Stimulated activated CD4-positive, alpha-beta T cell treated with anti-CD3 and anti-CD28 coated beads, Interleukin-2, amount 100 ng/mL, for 4 hours (primary cell): ENCODE results near the gene INPP4A.

ENCODE experiments used
- DNase-seq: peaks from one replicate; pipeline ENCODE4 v3.0.0-alpha.2; 2020; ENCODE audit warnings: low read depth

INPP4A gene

DNA sequence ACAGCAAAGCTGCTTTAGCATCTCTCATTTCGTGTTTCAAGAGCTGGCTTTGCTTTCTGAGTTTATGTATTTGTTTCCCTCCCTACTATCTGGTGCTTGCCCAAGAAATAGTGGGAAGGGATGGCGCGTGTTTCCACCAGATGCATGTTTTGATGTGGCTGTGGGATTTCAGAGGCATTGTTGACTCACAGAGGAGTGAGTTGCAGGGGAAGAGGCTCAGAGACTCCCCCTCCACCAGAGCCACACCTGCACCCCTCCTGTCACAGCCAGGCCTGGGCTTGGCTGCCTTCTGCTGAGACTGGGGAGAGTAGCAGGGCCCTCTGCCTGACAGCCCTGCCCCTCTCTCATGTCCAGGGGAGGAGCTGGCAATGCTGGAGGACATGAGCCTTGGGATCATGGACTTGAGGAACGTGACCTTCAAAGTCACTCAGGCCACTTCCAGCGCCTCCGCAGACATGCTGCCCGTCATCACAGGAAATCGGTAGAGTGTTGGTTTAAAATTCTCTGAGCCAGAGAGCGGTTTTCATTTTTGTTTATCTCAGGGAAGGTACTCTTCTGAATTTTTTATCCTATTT, 120.7 kb downstream of the INPP4A start:
- no peak for DNase-seq

DNA sequence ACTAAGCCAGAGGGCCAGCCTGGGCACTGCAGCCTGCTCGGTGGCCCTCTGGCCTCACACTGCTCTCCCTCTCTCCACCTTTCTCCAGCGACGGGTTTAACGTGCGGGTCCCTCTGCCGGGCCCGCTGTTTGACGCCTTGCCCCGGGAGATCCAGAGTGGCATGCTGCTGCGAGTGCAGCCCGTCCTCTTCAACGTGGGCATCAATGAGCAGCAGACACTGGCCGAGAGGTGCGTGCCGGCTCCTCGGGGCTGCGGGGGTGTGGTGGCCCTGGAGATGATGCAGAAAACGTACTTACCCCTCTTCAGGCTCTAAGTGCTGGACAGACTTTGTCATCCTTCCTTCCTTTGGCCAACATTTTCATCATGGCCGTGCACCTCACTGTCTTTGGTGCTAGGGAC, 121.3 kb downstream of the INPP4A start:
- DNase-seq: no peak

DNA sequence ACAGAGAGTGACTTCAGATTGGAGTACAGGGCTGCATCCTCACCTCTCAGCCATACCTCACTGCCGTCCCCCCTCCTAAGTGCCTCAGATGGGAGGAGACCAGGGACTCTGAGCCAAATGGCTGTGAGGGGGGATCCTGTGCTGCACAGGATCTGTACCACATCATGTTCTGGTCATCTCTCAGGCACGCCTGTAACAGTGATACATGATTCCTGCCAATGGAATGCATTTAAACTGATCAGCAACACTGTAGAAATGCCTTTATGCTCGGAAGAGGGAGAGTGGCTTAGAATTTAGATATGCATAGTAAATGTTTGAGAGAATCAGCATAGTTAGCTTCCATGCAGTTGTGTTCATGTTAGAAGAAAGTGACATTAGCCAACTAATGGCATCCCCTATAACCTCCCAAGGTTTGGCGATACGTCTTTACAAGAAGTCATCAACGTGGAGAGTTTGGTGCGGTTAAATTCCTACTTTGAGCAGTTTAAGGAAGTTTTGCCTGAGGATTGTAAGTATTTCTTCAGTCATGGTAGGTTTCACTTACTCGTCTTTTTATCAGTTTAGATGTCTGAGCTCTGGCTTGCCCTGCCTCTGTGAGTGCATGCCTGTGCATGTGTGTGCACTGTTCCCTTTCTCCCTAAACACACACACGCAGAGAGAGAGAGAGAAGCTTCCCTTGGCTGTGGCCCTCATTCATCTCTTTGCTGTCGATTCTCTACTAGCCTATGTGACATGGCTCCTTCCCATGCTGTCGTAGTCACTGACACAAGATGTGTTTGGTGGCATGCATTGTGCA, 123.7 kb downstream of the INPP4A start:
- DNase-seq: no peak

DNA sequence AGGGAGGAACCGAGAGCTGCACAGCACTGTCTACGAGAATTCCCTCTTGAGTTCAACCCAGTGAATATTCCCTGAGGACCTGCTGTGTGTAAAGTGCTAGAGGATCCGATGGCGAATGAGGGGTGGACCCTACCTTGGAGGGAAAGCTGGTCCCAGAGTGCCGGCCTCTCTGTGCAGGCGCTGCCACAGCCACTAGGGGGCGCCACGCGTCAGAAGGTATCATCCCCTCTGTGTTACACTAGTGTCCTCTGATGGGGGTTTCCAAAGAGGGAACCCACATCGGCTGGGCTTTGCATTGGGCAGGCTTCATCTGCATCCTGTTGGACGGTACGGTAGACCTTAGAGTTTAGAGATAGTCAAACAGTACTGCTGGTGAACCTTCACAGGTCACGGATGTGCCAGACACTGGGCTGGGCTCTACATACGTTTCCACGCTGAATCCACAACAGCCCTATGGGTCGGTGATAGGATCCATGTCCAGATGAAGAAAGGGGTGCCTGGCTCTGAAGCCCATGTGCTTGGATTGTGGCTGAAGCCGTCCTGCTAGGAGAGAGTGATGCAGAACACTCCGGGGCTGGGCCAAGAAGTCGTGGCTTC, 124.6 kb downstream of the INPP4A start:
- peak; percentile 47 for DNase-seq

DNA sequence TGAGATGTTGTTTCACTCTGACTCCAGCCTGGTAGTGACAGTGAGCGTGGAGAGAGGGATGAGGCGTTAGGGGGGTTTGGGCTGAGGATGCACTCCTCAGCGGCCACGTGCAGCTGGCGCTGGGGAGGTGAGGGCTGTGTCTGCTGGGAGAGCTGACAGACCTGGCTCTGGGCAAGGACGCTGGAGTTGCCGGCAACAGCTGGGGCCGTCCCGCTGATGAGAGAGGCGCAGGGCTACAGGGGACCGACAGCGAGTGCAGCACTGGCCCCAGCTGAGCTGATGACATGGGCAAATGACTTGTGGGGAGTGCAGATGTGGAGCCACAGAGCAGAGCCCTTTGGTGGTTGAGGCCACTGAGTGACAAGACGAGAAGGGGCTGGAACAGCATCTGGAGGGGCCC, 125.3 kb downstream of the INPP4A start:
- DNase-seq: no peak

DNA sequence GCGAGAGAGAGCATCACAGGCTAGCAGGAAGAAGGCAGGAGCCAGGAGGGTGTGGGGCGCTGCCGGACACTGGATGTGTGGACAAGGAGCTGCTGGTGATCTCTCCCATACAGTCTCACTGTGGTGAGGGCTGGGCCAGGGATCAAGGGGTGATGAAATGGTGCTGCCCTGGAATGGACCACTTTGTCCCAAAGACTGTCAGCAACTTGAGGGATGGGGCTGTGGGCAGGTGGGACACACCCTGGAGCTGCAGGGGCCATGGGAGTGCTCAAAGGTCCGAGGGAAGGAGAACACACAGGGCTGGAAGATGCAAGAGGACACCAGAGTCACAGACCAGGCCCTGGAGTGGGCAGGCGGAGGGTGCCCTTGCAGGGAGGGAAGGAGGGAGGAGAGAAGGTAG, 125.7 kb downstream of the INPP4A start:
- no peak for DNase-seq

DNA sequence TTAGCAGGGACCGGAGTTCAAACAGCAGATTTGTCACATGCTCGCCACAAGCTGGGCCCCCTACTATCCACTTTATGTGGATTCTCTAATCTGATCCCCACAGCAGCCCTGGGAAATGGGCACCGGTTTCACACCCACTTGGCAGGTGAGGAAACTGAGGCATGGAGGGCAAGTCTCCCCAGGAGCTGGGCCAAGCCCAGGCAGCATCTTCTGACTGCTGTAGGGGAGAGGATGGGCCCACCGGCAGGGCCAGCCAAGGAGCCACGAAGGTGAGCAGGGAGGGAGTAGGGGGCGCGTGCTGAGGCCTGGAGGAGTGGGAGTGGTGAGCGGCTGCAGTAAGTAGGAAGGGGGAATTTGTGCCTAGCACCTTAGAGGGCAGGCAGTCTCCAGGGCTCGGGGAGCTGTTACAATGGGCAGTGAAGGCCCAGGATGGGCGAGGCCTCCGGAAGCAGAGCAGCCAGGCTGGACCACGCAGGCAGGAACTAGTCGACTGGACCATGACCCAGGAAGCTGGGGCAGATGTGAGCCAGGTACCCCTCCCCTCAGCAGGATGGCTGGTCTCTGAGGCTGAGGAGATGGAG, 126.6 kb downstream of the INPP4A start:
- DNase-seq: no peak

DNA sequence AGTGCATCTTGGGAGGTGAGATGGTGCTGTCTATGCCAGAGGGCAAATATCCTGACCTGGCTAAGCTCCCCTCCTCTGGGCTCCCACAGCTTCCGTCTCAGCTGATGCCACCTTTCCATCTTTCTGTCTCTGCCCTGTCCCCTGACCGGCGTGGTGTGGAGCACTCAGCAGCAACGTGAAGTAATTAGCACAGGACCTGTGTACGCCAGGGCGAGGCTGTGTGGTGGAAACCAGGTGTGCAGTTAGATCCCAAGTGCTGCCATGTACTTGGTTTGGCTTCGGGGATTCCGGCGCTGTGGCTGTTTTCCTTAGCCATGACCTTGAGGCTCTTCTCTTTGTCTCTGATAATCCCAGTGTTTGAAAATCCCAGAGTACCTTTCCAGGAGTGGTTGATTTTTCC, 127.1 kb downstream of the INPP4A start:
- DNase-seq: no peak

DNA sequence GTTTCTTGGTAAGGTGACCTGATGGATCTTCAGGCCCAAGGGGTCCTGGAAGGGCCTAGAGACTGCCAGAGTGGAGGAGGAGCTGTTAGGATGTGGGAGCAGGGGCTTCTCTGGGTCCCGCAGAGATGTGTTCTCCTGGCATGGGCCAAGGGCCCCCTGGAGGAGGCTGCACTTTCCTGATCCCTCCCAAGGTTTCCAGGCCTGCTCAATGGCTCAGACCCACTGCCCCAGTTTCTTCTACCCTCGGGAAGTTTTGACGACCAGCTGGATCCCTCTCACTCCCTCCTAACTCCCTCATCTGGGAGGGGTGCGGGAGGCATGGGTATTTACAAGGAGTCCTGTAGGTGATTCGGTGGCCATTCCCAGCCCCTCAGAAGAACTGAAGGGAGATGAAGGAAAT, 127.6 kb downstream of the INPP4A start:
- no peak for DNase-seq

DNA sequence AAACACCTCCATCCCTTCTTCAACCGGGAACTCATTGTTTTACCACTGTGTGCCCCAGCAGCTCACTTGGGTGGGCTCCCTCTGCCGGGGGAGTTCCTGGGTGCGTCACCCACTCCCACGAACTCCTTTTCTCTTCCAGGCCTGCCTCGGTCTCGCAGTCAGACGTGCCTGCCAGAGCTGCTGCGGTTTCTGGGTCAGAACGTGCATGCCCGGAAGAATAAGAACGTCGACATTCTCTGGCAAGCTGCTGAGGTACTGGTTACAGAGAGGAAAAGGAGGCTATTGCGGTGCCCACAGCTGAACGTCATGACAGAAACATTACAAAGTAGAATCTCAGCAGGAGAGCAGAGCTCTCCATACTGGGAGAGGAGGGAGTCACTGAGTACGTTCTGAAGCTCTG, 128.0 kb downstream of the INPP4A start:
- DNase-seq: no peak

DNA sequence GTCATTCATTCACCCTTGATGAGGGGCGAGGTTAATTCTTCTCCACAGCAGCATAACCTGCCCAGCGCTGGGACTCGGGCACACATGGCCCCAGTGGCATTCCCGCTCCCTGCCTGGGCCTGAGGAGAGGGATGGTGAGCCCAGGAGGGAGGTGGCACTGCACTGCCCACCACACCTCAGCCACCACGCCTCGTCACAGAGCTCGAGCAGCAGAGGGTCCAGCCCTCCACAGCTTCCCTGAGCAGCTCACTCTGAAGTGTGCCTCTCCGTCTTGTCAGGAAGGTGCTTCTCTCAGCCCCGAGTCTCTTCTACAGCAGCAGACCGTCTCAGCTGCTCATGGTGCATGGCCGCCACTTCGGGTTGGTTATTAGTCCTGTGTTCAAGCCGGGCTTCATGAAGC, 128.8 kb downstream of the INPP4A start:
- DNase-seq: no peak

DNA sequence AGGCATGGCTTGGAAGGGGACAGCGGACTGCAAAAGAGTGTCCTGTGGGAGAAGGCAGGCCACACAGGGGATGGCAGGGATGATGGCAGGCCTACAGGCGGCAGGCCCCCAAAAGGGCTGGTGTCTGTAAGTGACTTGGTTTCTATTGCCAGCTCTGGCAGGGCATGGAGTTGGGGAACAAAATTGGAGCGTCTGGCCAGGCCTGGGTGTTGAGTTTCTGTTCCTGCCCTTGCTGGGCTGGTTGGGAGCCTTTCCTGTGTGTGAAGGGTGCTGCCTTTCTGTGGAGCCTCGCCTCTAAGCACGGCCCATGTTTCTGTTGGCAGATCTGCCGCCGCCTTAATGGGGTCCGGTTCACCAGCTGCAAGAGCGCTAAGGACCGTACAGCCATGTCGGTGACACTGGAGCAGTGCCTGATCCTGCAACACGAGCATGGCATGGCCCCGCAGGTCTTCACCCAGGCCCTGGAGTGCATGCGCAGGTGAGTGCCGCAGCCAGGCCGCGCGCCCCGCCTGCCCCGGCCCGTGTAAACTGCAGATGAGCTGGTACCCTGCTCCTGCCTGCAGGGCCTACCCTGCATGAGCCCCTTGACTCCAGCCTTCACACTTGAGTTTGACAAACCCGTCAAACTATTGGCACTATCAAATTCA, 132.1 kb downstream of the INPP4A start:
- no peak for DNase-seq

DNA sequence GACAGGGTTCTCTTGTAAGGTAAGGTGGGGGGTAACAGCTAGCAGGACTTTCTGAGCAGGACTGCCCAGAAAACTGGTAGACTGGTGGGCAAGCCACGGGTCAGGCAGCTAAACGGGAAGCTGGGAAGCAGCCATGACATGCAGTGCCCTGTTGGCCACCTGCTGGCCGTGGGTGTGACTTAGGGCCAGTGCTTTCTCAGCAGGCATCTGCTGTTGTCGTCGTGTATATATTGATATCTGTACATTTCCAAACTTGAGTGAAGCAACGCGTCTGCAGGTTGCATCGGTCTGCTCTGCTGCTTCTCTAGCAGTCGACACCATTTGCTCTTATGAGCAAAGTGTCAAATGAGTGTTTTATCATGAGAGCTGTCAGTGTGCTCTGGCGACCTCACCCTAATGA, 132.7 kb downstream of the INPP4A start:
- DNase-seq: no peak

DNA sequence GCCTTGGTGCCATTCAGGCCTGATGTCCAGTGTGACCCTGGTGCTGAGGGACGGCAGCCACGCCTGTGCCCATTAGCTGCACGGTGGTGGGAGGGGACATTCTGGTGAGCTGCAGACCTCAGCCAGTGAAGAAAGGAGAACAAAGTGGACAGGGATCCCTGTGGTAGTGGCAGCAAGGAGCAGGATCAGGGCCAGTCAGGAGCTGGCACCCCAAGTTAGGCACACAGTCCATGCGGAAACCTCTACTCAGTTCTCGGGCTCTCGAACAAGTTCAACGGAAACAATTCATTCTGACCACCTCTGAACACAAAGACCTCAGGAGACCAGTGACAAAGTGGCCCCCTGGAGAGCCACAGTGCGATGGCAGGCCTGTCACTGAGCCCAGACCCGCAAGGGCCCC, 133.6 kb downstream of the INPP4A start:
- DNase-seq: no peak

DNA sequence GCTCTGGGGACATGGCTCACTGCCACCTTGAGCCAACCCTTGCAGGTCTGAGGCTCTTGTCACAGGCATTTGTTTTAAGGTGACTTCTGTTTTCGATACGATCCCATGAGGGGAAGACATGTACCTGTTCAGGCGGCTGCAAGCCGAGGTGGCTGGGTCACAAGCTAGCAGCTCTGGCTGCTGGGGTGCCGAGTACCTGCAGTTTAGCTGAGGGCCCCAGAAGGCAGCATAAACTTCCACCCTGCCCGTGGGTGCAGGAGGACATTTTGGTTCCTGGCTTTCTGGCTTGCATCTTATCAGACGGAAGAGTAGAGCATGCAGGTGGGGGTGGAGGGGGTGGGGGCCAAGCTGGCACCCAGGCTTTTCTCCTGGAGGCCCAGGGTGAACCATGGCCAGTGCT, 135.3 kb downstream of the INPP4A start:
- DNase-seq: no peak

DNA sequence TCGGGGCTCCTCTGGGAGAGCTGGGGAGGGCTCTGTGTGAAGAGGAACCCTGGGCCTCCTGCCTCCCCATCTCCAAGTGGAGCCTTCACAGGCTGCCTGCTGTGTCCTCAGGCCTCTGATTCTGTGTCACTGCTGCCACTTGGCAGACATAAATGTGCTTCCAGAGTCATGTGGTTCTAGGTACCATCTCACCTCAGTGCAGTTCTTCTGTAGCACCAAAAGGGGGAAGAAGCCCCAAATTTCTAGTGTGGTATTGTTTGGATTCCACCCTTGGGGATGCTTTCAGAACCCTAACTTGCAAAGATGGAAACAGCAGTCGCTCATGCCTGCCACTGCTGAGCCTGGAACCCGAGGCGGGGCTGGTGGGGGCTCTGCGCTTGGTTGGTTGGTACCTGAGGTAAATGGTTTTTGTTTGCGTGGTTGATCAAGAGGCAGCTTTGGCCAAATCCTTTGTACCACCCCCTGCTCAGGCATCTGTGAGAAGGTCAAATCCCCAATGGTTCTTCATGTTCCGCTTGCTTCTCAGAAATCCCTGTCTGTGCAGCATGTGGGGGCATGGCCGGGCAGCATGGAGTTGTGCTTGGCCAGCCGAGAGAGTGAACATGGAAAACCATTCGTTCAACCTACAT, 136.1 kb downstream of the INPP4A start:
- DNase-seq: no peak

DNA sequence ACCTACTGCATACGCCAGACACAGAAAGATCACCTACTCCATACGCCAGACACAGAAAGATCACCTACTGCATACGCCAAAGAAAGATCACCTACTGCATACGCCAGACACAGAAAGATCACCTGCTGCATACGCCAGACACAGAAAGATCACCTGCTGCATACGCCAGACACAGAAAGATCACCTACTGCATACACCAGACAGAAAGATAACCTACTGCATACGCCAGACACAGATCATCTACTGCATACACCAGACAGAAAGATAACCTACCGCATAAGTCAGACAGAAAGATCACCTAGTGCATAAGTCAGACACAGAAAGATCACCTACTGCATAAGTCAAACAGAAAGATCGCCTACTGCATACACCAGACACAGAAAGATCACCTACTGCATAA, 137.9 kb downstream of the INPP4A start:
- no peak for DNase-seq

DNA sequence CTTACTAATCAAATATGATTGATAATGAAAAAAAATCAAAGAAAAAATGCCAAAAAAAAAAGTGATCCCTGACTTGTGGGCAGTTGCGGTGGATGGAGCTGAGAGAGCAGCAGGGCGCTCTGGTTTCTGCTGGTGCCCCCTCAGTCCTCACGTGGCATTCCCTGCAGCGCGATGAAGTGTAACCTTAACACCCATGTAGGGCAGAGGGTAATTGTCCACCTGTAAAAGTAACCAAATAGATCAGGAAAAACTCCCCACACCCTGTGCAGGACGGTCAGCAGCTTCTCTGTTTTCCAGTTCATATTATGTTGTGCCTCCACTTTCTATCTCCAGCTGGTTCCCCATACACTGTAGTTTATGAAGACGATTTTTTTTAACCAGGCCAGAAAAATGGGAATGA, 138.6 kb downstream of the INPP4A start:
- no peak for DNase-seq

DNA sequence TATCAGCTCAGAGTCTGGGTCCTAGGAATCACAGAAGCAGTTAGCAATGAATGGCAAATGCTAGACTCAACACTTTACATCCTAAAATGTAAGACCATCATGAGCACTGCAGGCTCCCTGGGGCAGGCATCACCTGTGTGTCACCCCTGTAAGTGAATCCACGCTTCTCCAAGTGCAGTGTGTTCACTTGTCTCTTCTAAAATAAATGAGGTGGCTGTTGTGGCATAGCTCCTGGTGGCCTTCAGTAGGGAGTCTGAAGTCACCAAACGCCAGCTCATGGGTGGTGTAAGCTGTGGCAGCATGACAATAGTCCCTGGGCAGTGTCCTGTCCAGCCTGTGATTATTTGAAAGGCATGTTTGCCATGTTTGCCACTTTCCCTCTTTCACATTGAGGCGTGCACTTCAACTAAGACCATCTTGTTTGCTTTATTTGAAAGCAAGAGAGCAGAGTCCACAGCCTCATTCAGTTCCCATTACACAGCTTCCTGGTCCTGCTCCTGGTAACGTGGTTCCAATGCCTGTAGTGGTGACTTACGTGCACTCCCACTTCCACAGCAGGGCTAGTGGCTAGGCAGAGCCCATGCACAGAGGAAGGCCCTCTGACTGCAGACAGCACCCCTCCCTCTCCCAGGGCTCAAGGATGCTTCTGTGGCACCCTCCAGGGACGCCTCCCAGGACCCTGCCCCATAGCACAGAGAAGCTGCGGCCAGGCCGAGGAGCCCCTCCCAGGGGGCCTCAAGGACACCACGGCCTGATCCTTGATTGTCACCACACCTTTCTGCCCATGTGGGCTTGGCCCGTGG, 139.4 kb downstream of the INPP4A start:
- no peak for DNase-seq

DNA sequence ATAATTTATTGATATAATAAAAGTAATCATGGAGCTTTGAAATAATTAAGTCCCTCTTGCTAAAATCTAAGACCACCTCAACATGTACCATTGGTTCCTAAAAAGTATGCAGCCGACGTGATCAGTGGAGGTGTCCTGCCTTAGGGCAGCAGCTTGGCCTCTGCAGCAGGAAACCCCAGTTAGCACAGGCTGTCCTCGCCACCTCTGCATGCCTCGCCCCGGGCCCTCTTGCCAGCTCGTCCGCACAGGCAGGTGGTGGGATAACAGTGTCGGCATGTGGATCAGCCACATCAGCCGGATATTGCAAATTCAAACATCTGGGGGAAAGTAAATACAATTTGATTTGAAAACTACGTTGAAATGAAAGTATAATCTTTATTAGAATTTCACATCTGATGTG, 140.7 kb downstream of the INPP4A start:
- DNase-seq: no peak

DNA sequence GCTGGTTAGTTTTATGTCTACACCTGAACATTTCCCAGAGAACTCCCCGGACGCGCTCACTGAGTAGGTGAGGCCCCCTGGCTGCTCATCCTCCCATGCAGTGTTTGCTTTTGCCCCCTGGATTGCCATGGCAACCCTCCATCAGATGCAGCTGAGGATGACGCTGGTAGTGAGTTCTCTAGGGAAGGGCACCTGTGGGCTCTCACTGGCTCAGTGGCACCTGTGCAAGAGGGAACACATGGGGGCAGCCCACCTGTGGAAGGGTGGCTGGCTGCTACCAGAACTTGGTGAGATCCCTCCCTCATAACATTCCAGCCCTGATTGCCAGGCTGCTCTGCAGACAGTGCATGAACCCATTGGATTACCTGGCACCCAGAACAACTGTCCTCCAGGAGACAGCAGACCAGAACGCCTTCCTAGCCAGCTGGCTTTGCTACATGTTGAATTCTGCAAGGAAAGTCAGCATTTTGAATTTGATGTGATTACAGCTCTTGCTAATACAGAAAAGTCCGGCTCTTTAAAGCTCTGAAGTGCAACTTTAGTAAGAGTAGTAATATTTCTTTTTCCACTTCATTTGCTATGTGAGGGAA, 142.0 kb downstream of the INPP4A start:
- no peak for DNase-seq
